Endothelial cell (in vitro differentiated cells): ENCODE measurements around the gene XYLT2. TPM values are rescaled to one million over a fixed set of nuclear protein-coding genes. Genes with fewer than 3 reads are reported as not detected.

Experiments
- DNase-seq: peaks from one replicate; pipeline ENCODE4 v3.0.0; 2021; ENCODE audit warnings: low spot score
- H3K27ac Mint-ChIP-seq: one replicate; pipeline ENCODE4 v1.8.0; 2021; ENCODE audit warnings: mixed read lengths, inconsistent platforms; ENCODE audit not compliant: unreplicated experiment
- H3K27me3 Mint-ChIP-seq: one replicate; pipeline ENCODE4 v1.8.0; 2021; ENCODE audit warnings: mild to moderate bottlenecking, moderate library complexity, mixed read lengths, inconsistent platforms; ENCODE audit not compliant: unreplicated experiment
- H3K36me3 Mint-ChIP-seq: one replicate; pipeline ENCODE4 v1.8.0; 2021; ENCODE audit warnings: mild to moderate bottlenecking, low read depth, mixed read lengths, inconsistent platforms; ENCODE audit not compliant: unreplicated experiment
- H3K4me1 Mint-ChIP-seq: one replicate; pipeline ENCODE4 v1.8.0; 2021; ENCODE audit warnings: mild to moderate bottlenecking, mixed read lengths, inconsistent platforms; ENCODE audit not compliant: unreplicated experiment
- H3K4me3 Mint-ChIP-seq: one replicate; pipeline ENCODE4 v1.8.0; 2021; ENCODE audit warnings: mild to moderate bottlenecking, mixed read lengths, inconsistent platforms; ENCODE audit not compliant: unreplicated experiment
- H3K9me3 Mint-ChIP-seq: one replicate; pipeline ENCODE4 v1.8.0; 2021; ENCODE audit warnings: mixed read lengths, inconsistent platforms; ENCODE audit not compliant: unreplicated experiment
- total RNA-seq: library from RNA; stranded (reverse); fragmentation: NEBNext Ultra II Directional; extraction: Animal tissue kit (Norgen Biotek cat#: 25700); gene quantifications from one replicate; pipeline ENCODE4 v1.2.1, GENCODE V29; 2021; ENCODE audit not compliant: unreplicated experiment
- TF ChIP-seq, protein P1 (sequence below): fragments of 200-600 bp; sonication (generic); IDR thresholded peaks from one replicate; pipeline ENCODE4 v1.5.0; 2021; ENCODE audit warnings: antibody characterized with exemption; ENCODE audit not compliant: unreplicated experiment

Gene XYLT2
- total RNA-seq, 1 donor from 2014 or later, result 23.1 TPM

DNA sequence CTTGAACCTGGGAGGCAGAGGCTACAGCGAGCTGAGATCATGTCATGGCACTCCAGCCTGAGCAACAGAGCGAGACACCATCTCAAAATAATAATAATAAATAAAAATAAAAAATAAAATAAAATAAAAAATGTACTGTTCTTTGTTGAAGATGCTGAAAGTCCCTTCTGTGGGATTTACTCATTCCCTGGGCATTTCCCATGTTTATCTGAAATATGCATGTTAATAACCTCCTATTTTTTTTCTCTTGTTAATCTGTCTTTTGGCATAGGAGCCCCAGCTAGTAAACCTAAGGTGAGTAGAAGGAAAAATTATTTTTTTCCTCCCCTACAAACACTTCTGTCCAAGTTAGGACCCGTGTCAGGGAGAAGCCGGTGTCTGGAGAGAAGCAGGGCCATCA lies 37.3 kb upstream of the XYLT2 start:
- DNase-seq, result no peak
- Mint-ChIP-seq H3K27ac (no peak overlapping the region), H3K27me3 (peaks cover 1% of the 10 kb centered on the region), H3K36me3 (no peaks in the 10 kb centered on the region), H3K4me3 (no peak overlapping the region), H3K4me1 (no peaks in the 10 kb centered on the region), H3K9me3 (no peaks in the 10 kb centered on the region)
- TF ChIP-seq, protein P1, sequence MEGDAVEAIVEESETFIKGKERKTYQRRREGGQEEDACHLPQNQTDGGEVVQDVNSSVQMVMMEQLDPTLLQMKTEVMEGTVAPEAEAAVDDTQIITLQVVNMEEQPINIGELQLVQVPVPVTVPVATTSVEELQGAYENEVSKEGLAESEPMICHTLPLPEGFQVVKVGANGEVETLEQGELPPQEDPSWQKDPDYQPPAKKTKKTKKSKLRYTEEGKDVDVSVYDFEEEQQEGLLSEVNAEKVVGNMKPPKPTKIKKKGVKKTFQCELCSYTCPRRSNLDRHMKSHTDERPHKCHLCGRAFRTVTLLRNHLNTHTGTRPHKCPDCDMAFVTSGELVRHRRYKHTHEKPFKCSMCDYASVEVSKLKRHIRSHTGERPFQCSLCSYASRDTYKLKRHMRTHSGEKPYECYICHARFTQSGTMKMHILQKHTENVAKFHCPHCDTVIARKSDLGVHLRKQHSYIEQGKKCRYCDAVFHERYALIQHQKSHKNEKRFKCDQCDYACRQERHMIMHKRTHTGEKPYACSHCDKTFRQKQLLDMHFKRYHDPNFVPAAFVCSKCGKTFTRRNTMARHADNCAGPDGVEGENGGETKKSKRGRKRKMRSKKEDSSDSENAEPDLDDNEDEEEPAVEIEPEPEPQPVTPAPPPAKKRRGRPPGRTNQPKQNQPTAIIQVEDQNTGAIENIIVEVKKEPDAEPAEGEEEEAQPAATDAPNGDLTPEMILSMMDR, result no peak

DNA sequence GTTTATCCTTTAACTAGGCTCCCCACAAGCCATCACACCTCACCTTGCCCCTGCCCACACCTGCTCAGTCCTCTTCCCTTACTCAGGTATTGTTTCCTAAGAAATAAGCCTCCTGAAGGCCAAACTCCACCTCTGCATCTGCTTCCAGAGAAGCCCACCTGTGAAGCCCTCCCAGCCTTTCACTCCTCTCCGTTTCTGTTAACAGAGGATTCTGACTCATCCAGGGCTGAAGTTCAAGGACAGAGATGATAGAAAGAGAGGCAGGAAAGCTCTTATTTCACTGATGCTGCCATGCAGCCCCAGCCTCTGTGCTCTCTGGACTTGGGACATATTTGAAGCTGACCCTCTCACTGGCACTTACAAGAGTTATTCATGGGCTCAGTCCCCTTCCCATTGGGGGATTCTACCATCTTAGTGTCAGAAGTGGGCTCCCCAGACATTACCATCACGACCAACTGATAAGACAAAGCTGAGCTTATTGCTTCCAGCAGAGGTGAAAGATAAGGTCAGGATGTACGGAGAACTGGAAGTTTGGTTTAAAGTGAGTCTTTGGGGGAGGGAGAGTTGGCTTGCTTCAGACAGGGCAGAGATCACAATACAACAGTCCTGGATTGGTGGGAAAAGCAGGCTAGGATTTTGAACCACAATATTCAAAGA lies 35.3 kb upstream of the XYLT2 start:
- no peaks in the 10 kb centered on the region for H3K4me1 Mint-ChIP-seq
- H3K27ac Mint-ChIP-seq, result no peak overlapping the region
- H3K27me3 Mint-ChIP-seq, result peaks cover 1% of the 10 kb centered on the region
- TF ChIP-seq, protein P1, result no peak
- H3K9me3 Mint-ChIP-seq, result no peaks in the 10 kb centered on the region
- H3K36me3 Mint-ChIP-seq, result peaks cover 3% of the 10 kb centered on the region
- no peak for DNase-seq
- no peak overlapping the region for H3K4me3 Mint-ChIP-seq

DNA sequence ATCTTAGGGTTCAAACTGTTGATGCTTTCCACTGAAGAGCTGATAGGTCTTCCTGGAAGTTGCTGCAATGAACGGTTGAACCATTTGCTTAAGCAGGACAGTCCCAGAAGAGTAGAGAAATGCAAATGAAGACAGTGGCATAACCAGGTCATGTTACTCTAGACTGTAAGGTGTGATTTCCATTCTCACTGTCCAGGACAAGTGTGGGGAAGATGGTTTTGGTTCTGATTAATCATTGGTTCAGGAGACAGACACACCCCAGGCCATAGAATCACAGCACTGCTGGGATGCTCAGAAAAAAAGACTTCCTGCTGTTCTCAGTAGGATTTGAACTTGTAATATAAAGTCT lies 34.8 kb upstream of the XYLT2 start:
- no peaks in the 10 kb centered on the region for H3K9me3 Mint-ChIP-seq
- no peak overlapping the region for H3K4me3 Mint-ChIP-seq
- TF ChIP-seq, protein P1, result no peak
- DNase-seq, result no peak
- H3K36me3 Mint-ChIP-seq, result peaks cover 3% of the 10 kb centered on the region
- H3K27me3 Mint-ChIP-seq, result peaks cover 1% of the 10 kb centered on the region
- no peak overlapping the region for H3K27ac Mint-ChIP-seq
- no peaks in the 10 kb centered on the region for H3K4me1 Mint-ChIP-seq

DNA sequence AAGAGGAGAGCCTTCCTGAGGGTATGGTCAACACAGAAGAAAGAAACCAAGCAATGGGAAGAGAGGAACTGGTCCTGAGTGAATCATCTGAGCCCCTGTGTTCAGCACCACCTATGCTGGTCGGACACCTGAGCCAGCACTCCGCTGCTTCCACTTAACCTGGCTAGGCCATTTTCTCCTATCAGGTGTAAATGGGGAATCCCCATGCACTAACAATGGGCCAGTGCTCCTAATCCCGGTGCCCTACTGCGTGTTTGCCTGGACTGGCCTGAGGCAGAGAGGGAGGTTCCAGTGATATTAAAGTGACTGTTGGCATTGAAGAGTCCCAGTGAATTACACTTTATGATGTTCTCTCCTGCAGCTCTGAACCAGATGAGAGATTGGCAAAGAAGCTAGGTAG lies 34.4 kb upstream of the XYLT2 start:
- no peak for DNase-seq
- no peaks in the 10 kb centered on the region for H3K9me3 Mint-ChIP-seq
- TF ChIP-seq, protein P1, result no peak
- H3K4me1 Mint-ChIP-seq, result no peaks in the 10 kb centered on the region
- no peak overlapping the region for H3K4me3 Mint-ChIP-seq
- H3K36me3 Mint-ChIP-seq, result peaks cover 3% of the 10 kb centered on the region
- H3K27me3 Mint-ChIP-seq, result peaks cover 1% of the 10 kb centered on the region
- H3K27ac Mint-ChIP-seq, result no peak overlapping the region

DNA sequence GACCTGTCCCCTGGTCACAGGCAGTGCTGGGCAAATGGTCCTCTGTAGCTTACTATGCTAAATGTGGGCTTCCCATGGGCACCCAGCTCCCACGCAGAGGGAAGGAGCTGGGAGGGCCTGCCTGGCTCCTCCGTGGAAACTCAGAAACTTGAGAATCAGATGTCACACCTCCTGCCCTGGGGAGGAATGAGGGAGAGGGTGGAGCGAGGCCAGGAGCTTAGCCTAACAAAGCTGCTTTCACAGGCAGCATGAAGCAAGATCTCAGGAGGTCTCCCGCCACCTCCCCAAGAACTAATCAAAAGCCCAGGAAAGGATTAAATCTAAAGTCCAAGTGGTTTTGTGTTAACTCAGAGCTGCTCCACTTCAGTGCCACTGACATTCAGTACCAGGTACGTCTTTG lies 33.6 kb upstream of the XYLT2 start:
- no peak overlapping the region for H3K4me3 Mint-ChIP-seq
- H3K27me3 Mint-ChIP-seq, result peaks cover 1% of the 10 kb centered on the region
- TF ChIP-seq, protein P1, result no peak
- no peak for DNase-seq
- H3K27ac Mint-ChIP-seq, result no peak overlapping the region
- no peaks in the 10 kb centered on the region for H3K9me3 Mint-ChIP-seq
- H3K36me3 Mint-ChIP-seq, result peaks cover 3% of the 10 kb centered on the region
- no peaks in the 10 kb centered on the region for H3K4me1 Mint-ChIP-seq
